Endodermal cell (in vitro differentiated cells): ENCODE measurements around the gene CALHM1. TPM values are rescaled to one million over a fixed set of nuclear protein-coding genes. Genes with fewer than 3 reads are reported as not detected.

Experiments used
- DNase-seq: peaks from one replicate; pipeline ENCODE4 v3.0.0-alpha.2; 2017
- H3K27ac ChIP-seq: 2 replicates; pipeline ENCODE4 v1.5.1; 2013; ENCODE audit warnings: mild to moderate bottlenecking, low read depth, low read length, moderate library complexity
- H3K27me3 ChIP-seq: 2 replicates; pipeline ENCODE4 v1.6.1; 2013; ENCODE audit warnings: mild to moderate bottlenecking, low read length, moderate library complexity; ENCODE audit not compliant: insufficient read depth, control insufficient read depth, poor library complexity, severe bottlenecking
- H3K36me3 ChIP-seq: 2 replicates; pipeline ENCODE4 v1.7.0; 2013; ENCODE audit warnings: mild to moderate bottlenecking, low read length, moderate library complexity; ENCODE audit not compliant: control insufficient read depth, insufficient read depth
- H3K4me1 ChIP-seq: one replicate; pipeline ENCODE4 v1.7.0; 2013; ENCODE audit warnings: low read length; ENCODE audit not compliant: control insufficient read depth, insufficient read depth
- H3K4me3 ChIP-seq: 2 replicates; pipeline ENCODE4 v1.5.1; 2013; ENCODE audit warnings: mild to moderate bottlenecking, low read length, moderate library complexity
- H3K9ac ChIP-seq: 2 replicates; pipeline ENCODE4 v1.6.1; 2013; ENCODE audit warnings: mild to moderate bottlenecking, low read length, moderate library complexity; ENCODE audit not compliant: poor library complexity, severe bottlenecking; ENCODE audit errors: extremely low read depth
- H3K9me3 ChIP-seq: 2 replicates; pipeline ENCODE4 v1.6.1; 2013; ENCODE audit warnings: mild to moderate bottlenecking, low read length, moderate library complexity; ENCODE audit not compliant: control insufficient read depth
- H3K27ac Mint-ChIP-seq: 2 replicates; pipeline ENCODE4 v1.8.0; 2020; ENCODE audit warnings: mixed read lengths
- H3K27me3 Mint-ChIP-seq: 2 replicates; pipeline ENCODE4 v1.8.0; 2021; ENCODE audit warnings: mild to moderate bottlenecking, mixed read lengths; ENCODE audit not compliant: insufficient read depth
- H3K36me3 Mint-ChIP-seq: 2 replicates; pipeline ENCODE4 v1.8.0; 2020; ENCODE audit warnings: low read depth, mixed read lengths
- H3K4me1 Mint-ChIP-seq: 2 replicates; pipeline ENCODE4 v1.8.0; 2020; ENCODE audit warnings: mixed read lengths
- H3K4me3 Mint-ChIP-seq: 2 replicates; pipeline ENCODE4 v1.8.0; 2020; ENCODE audit warnings: mild to moderate bottlenecking, moderate library complexity, mixed read lengths
- H3K9me3 Mint-ChIP-seq: 2 replicates; pipeline ENCODE4 v1.8.0; 2020; ENCODE audit warnings: mild to moderate bottlenecking, mixed read lengths
- WGBS, 2 experiments: methylation state at CpG; one replicate each; pipeline versions ENCODE4 v1.1.5 to v1.1.7; 2013; ENCODE audit warnings: missing lambda C conversion rate in 2 of 2, mixed read lengths in 1 of 2; ENCODE audit not compliant: insufficient coverage in 1 of 2, insufficient read length in 1 of 2; 5-methylcytosine and 5-hydroxymethylcytosine counted together
- total RNA-seq, 2 donors: library from RNA; stranded (reverse); fragmentation: NEBNext Ultra II Directional in 1 of 2; extraction: Animal tissue kit (Norgen Biotek cat#: 25700) in 1 of 2; gene quantifications; 2 replicates in 1 of 2; 3 replicates in 1 of 2; pipeline ENCODE4 v1.2.1, GENCODE V29; 2021
- TF ChIP-seq, protein P1 (sequence below): fragments of 200-600 bp; sonication (generic); conservative IDR thresholded peaks from 2 replicates; pipeline ENCODE4 v1.5.0; 2021; ENCODE audit warnings: antibody characterized with exemption, mild to moderate bottlenecking

Gene CALHM1
- total RNA-seq, 2 donors from 2014 or later, result not detected

DNA sequence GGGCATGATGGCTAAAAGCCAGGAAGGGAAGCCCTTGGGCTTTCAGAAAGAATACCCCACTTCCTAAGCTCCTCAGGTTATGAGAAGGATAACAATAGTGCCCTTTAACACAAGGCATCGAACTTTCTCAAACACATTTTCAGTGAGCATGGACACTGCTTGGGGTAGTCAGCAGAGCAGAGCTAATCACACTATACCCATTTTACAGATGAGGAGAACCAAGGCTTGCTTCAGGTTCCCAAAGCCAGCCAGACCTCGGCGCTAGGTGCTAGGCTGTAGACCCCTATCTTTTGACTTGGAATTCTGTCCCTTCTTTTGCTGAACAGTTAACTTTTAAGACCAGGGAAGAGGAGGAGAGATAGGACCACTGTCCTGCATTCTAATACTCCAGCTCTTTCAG lies 36.6 kb upstream of the CALHM1 start:
- Histone ChIP-seq H3K4me1 (no peaks in the 10 kb centered on the region), H3K9ac (no peak overlapping the region), H3K4me3 (no peak overlapping the region), H3K36me3 (no peaks in the 10 kb centered on the region), H3K27me3 (peaks cover 57% of the 10 kb centered on the region), H3K27ac (no peak overlapping the region), H3K9me3 (no peaks in the 10 kb centered on the region)
- no peaks in the 10 kb centered on the region for H3K36me3 Mint-ChIP-seq
- H3K27ac Mint-ChIP-seq, result no peak overlapping the region
- WGBS, 2 experiments, result 89 to 97% methylated on average over 3 of the region's 3 CpGs
- peaks cover 76% of the 10 kb centered on the region for H3K27me3 Mint-ChIP-seq
- H3K9me3 Mint-ChIP-seq, result no peaks in the 10 kb centered on the region
- TF ChIP-seq, protein P1, sequence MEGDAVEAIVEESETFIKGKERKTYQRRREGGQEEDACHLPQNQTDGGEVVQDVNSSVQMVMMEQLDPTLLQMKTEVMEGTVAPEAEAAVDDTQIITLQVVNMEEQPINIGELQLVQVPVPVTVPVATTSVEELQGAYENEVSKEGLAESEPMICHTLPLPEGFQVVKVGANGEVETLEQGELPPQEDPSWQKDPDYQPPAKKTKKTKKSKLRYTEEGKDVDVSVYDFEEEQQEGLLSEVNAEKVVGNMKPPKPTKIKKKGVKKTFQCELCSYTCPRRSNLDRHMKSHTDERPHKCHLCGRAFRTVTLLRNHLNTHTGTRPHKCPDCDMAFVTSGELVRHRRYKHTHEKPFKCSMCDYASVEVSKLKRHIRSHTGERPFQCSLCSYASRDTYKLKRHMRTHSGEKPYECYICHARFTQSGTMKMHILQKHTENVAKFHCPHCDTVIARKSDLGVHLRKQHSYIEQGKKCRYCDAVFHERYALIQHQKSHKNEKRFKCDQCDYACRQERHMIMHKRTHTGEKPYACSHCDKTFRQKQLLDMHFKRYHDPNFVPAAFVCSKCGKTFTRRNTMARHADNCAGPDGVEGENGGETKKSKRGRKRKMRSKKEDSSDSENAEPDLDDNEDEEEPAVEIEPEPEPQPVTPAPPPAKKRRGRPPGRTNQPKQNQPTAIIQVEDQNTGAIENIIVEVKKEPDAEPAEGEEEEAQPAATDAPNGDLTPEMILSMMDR, result no peak
- no peak for DNase-seq
- H3K4me3 Mint-ChIP-seq, result no peak overlapping the region
- peaks cover 13% of the 10 kb centered on the region for H3K4me1 Mint-ChIP-seq

DNA sequence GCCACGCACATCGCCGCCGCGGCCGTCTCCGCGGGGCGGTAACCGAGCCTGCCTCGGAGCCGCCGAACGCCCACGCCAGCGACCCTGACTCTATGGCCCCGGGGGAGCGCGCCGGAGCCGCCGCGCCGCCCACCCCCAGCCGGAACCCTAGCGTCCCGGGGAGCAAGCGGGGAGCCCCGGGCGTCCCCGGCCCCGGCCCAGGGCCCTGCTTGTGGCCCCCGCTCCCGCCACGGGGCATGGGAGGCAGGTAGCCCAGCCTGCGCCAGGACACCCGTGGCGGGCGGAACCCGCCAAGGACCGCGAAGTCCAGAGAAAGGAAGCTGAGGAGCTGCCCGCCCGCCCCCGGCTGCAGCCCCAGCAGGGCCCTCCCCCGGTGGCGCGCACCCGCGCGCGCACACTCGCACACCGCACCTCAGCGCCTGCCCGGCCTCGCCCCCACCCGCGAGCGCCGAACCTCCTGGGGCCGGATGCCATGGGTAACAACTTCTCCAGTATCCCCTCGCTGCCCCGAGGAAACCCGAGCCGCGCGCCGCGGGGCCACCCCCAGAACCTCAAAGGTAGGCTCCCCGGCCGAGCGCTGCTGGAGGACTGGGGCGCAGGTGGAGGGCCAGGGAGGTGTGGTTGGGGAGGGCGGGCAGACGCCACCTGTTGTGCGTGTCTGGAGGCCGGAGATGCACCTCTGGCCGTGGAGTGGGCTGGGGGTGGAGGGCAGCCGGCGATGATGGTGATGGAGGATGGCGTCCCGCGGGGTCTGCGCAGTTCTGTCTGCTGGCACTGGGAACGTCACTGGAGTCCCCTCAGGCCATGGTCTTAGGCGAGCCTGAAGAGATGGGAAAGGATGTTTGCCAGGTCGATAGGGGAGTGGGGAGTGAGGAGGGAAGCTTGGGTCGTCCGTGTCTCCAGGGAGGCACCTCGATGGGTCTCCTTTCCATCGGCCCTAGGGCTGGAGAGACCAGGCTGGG lies 35.5 kb upstream of the CALHM1 start:
- Histone ChIP-seq H3K9ac (peak overlapping the region; percentile 6), H3K9me3 (no peaks in the 10 kb centered on the region), H3K4me3 (peak overlapping the region; percentile 73), H3K27ac (no peak overlapping the region), H3K4me1 (no peaks in the 10 kb centered on the region), H3K27me3 (peaks cover 57% of the 10 kb centered on the region), H3K36me3 (no peaks in the 10 kb centered on the region)
- peaks cover 9% of the 10 kb centered on the region for H3K4me1 Mint-ChIP-seq
- 3% methylated on average over 25 to 92 of the region's 92 CpGs for WGBS, 2 experiments
- peak; percentile 73 for DNase-seq
- peaks cover 76% of the 10 kb centered on the region for H3K27me3 Mint-ChIP-seq
- TF ChIP-seq, protein P1, result no peak
- H3K36me3 Mint-ChIP-seq, result no peaks in the 10 kb centered on the region
- peak overlapping the region; percentile 66 for H3K4me3 Mint-ChIP-seq
- H3K27ac Mint-ChIP-seq, result no peak overlapping the region
- H3K9me3 Mint-ChIP-seq, result no peaks in the 10 kb centered on the region

DNA sequence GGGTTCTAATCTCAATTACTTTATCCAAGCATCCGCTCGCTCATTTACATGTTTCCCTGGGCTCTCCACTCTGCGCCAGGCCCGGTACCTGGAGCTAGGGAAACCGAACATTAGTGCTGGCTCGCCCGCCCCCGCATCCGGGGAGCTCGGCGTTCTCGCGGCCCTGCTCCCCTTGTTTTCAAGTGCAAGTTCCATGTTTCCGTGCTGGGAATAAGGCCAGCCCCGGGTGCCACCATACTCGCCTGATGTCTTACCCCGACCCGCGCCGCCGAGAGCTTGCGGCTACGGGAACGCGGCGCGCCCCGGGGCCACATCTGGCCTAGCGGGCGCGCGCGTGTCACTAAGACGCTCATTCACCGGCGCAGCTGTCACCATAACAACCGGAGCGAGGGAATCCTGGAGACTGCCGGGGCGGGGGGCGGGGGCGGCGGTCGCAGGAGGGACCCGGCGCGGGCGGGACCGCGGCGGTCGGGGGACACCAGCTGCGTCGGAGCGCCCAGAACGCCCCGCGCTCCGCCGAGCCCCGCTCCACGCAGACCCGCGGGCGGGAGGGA lies 34.7 kb upstream of the CALHM1 start, which contains the start of gene NEURL1:
Gene NEURL1 (plus strand): TSS at position 344 of the 554 bp plus-strand sequence. CDS start 683 bp downstream, outside the sequence.
- H3K27ac Mint-ChIP-seq, result no peak within 1 kb of the TSS
- Histone ChIP-seq H3K36me3 (no peaks in the 10 kb centered on the region), H3K27ac (no peak within 1 kb of the TSS), H3K4me1 (no peaks in the 10 kb centered on the region), H3K4me3 (peak within 1 kb of the TSS; percentile 73), H3K27me3 (peaks cover 57% of the 10 kb centered on the region), H3K9ac (peak within 1 kb of the TSS; percentile 6), H3K9me3 (no peaks in the 10 kb centered on the region)
- DNase-seq, result peak; percentile 77
- H3K27me3 Mint-ChIP-seq, result peaks cover 71% of the 10 kb centered on the region
- no peaks in the 10 kb centered on the region for H3K9me3 Mint-ChIP-seq
- H3K36me3 Mint-ChIP-seq, result no peaks in the 10 kb centered on the region
- TF ChIP-seq, protein P1, result no peak
- H3K4me1 Mint-ChIP-seq, result peaks cover 9% of the 10 kb centered on the region
- H3K4me3 Mint-ChIP-seq, result peak within 1 kb of the TSS; percentile 66
- WGBS, 2 experiments, result 0 to 5% methylated on average over 14 to 65 of the region's 65 CpGs
